GM18868 (cell line): ENCODE measurements around the gene VHLL.
A peak's percentile ranks its signal among the peaks of the same experiment; 100 is the strongest.

Experiments used
- ATAC-seq: cut with Tn5 transposase; IDR thresholded peaks from one replicate; pipeline ENCODE4 v1.9.1; 2021; ENCODE audit warnings: mild to moderate bottlenecking, moderate library complexity; ENCODE audit not compliant: unreplicated experiment

VHLL gene

GRCh38 chr1:156291226-156292061 lies 7.7 kb downstream of the VHLL start:
- peak; percentile 39 for ATAC-seq

- no peak for ATAC-seq
These were observed 9.2 kb downstream of the VHLL start for GRCh38 chr1:156289857-156290256.

GRCh38 chr1:156286061-156286460 lies 13.0 kb downstream of the VHLL start:
- no peak for ATAC-seq

DNA sequence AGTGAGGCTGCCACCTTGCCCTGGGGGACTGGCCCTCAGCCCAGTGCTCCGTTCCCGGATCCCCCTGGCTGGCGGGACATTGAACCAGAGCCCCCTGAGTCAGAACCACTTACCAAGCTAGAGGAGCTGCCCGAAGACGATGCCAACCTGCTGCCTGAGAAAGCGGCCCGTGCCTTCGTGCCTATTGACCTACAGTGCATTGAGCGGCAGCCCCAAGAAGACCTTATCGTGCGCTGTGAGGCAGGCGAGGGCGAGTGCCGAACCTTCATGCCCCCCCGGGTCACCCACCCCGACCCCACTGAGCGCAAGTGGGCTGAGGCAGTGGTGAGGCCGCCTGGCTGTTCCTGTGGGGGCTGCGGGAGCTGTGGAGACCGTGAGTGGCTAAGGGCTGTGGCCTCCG lies 13.7 kb downstream of the VHLL start:
- ATAC-seq, result no peak

DNA sequence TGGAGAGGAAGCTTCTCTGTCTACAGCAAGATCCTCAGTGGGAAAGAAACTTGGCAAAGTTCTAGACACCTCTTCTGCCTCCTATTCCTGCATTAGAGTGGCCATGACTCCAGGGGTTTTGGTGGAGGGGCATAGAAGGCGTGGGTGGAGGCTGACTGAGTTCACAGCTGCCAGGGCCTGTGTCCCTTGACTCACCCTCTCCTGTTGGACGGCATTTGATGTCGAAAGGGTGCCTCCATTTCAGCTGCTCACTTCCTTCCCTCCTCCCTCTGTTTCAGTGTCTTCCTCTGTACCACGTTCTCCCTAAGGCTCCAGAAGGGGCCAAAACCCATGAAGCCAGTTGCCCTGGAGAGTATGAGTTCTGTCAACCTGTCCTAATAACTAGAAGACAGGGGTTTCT lies 14.3 kb downstream of the VHLL start:
- no peak for ATAC-seq

DNA sequence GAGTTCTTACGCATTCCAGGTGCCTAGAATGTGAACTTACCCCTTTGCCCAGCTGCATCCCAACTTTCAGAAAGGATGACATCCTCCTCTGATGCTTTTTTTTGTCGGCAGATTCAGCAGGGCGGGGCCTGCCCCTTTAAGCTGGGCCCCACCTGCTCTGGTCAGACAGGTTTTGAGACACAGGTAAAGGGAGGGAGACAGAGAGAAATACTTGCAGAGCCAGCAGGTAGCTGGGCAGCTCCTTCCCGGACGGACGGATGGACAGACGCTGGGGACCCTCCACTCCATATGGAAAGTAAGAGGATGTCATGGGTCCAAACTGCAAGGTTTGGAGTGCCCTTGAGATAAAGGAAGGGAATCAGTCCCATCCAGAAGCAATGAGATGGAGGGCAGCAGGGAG lies 15.0 kb downstream of the VHLL start, which contains the start of gene TMEM79:
Gene TMEM79 (plus strand): TSS at position 214 of the 400 bp plus-strand sequence. CDS start 902 bp downstream, outside the sequence.
- ATAC-seq, result no peak

DNA sequence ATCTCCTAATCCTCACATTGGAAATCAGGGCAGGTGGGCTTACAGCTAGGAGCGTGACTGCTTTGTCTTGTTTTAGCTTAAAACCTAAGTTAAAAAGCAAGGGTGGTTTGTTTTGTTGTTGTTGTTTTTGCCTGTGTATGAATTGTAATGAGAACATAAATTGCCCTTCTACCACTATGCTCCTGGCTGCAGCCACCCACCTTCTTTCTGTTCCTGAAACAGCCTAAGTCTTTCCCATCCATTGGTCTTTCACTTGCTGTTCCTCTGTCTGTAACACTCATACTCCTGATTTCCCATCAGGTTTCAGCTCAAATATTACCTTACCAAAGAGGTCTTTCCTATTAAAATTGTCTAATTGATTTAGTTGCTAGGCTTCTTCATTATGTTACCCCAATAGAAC lies 15.6 kb downstream of the VHLL start:
- ATAC-seq, result no peak

DNA sequence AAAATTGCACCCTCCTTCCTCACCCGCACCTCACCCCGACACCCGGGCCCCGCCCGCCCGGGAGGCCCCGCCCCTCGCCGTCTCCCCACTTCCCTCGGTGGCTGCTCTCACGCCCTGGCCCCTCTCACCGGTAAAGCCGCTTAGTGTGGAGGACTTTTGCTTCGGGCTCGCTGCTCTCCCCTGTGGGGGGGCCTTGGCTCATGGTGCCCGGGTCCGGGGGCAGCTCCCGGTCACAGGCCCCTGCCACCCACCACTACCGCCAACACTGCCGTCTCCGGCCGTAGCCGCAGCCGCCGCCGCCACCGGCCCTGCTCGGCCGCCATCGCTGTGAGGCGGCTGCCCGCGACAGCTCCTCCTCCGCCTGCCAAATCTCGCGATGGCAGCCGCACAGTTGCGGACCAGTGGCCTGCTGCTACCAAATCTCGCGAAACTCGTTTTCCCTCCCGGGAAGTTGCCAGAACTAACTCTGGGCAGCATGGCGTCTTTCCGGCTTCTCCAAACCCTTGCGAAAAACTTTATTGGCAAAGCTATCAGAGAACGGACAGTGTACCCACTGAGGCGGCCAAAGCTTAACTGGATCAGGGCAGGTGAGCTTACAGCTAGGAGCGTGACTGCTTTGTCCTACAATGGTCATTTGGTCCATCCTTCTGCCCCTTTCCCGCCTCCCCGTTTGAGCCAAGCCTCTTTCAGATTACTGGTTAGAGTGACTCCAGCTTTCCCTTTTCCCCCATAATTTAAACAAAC lies 16.5 kb downstream of the VHLL start, which contains the start of gene SMG5:
Gene SMG5 (minus strand): TSS at position 347 of the 744 bp plus-strand sequence. CDS start 145 bp downstream, at position 202.
- peak; percentile 80 for ATAC-seq

GRCh38 chr1:156281693-156282478 lies 17.2 kb downstream of the VHLL start:
- ATAC-seq, result no peak

- peak; percentile 64 for ATAC-seq
These were observed 17.8 kb downstream of the VHLL start for GRCh38 chr1:156281281-156281680.

DNA sequence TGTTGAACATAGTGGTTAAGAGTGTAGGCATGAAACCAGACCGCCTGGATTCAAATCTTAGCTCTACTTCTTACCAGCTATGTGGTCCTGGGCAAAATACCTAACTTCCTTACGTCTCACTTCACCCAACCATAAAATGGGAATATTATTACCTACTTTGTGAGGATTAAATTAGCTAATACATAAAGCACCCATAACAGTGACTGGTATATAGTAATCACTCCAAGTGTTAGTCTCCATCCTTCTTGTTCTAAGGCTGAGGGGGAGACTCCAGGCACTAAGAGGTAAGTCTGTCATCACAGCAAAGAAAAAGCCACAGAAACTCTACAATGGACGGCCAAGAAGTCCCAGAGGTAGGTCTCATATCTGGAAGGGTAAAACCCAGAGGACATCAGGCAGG lies 19.3 kb downstream of the VHLL start:
- ATAC-seq, result no peak

DNA sequence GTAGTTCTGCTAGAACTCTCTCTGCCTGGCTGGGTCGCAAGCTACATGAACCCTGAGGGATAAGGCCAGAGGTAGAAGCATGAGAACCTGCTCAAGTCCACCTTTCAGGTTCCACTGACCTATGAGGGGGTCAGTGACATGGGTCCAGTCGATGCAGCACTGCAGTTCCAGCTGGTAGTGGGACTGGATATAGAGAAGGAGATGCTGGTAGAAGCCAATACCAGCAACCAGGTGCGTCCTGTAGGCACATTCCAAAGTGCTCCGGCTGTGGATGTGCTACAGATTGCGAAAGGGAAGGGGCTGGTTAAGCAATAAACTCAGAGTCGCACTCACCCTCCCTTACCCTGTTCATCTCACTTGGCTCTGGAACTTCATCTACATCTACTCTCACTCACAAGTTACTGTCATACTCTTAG lies 22.1 kb downstream of the VHLL start:
- no peak for ATAC-seq

GRCh38 chr1:156276532-156276931 lies 22.6 kb downstream of the VHLL start:
- no peak for ATAC-seq

GRCh38 chr1:156270314-156270713 lies 28.8 kb downstream of the VHLL start:
- ATAC-seq, result no peak

DNA sequence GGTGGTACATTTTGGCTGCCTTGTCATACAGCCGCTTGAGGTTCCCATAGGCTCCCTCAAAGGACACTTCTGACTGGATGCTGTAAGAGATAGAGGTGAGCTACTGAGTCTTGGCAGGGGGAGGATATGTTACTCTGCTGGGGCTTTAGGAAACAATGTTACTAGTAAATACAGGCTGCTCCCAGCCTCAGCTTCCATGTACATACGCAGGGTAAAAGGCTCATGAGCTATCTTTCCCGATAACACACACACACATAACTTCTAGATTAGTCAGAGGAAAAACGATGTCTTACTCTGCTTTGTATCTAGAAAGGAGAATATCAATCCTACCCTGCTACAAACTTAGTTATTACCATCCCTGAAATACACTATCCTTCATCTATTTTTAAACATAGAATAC lies 30.8 kb downstream of the VHLL start:
- no peak for ATAC-seq

DNA sequence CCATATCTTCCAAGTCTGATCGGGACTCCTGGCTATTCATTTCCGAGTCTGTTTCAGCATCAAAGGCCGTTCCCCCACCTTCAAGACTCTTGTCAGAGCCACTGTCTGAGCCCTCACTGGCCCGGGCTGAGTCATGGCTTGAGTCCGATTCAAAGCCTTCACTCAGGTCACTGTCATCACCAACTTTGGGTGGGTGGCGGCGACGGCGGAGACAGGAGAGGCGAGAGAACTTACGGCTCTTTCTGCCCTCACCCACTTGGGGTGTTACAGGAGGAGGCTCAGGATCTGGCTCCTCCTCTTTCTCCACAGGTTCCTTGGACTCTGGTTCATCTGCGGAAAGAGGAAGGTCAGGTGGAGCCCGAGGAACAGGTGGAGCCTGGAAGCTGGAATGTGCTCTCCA lies 33.1 kb downstream of the VHLL start:
- no peak for ATAC-seq

GRCh38 chr1:156263288-156263655 lies 35.8 kb downstream of the VHLL start:
- ATAC-seq, result no peak

GRCh38 chr1:156262461-156263287 lies 36.4 kb downstream of the VHLL start:
- no peak for ATAC-seq

- no peak for ATAC-seq
These were observed 38.2 kb downstream of the VHLL start for GRCh38 chr1:156260896-156261295.

- no peak for ATAC-seq
These were observed 39.3 kb downstream of the VHLL start for GRCh38 chr1:156259805-156260204.
